HG02973 (cell line): ENCODE results near the gene GNAS-AS1.
"Not testable (repeated sequence)": the region's sequence is repeated elsewhere in the genome, so short reads cannot be mapped to it uniquely, and the experiment has no call there.

Experiments used
- ATAC-seq: cut with Tn5 transposase; IDR thresholded peaks from one replicate; pipeline ENCODE4 v1.9.1; 2021; ENCODE audit warnings: moderate library complexity; ENCODE audit not compliant: unreplicated experiment

The GNAS-AS1 gene

GRCh38 chr20:58837717-58838116, 13.0 kb downstream of the GNAS-AS1 start:
- ATAC-seq, result no peak

- ATAC-seq, result no peak
Observed at GRCh38 chr20:58836616-58837204, 14.0 kb downstream of the GNAS-AS1 start.

- ATAC-seq, result no peak
Observed at GRCh38 chr20:58835231-58835630, 15.5 kb downstream of the GNAS-AS1 start.

- no peak for ATAC-seq
Observed at GRCh38 chr20:58833921-58834320, 16.8 kb downstream of the GNAS-AS1 start.

- ATAC-seq, result no peak
Observed at GRCh38 chr20:58832457-58832856, 18.2 kb downstream of the GNAS-AS1 start.

- ATAC-seq, result no peak
Observed at GRCh38 chr20:58829531-58829941, 21.2 kb downstream of the GNAS-AS1 start.

GRCh38 chr20:58828804-58829203, 21.9 kb downstream of the GNAS-AS1 start:
- not testable (repeated sequence) for ATAC-seq

- ATAC-seq, result no peak
Observed at GRCh38 chr20:58828136-58828535, 22.6 kb downstream of the GNAS-AS1 start.

GRCh38 chr20:58826271-58826670, 24.4 kb downstream of the GNAS-AS1 start:
- ATAC-seq, result no peak

GRCh38 chr20:58825450-58825849, 25.3 kb downstream of the GNAS-AS1 start:
- no peak for ATAC-seq

GRCh38 chr20:58824843-58825242, 25.9 kb downstream of the GNAS-AS1 start:
- no peak for ATAC-seq

GRCh38 chr20:58822748-58823730, 27.7 kb downstream of the GNAS-AS1 start:
- no peak for ATAC-seq

- ATAC-seq, result no peak
Observed at GRCh38 chr20:58822149-58822548, 28.6 kb downstream of the GNAS-AS1 start.

- not testable (repeated sequence) for ATAC-seq
Observed at GRCh38 chr20:58820515-58820914, 30.2 kb downstream of the GNAS-AS1 start.

- ATAC-seq, result no peak
Observed at GRCh38 chr20:58819921-58820320, 30.8 kb downstream of the GNAS-AS1 start.

- ATAC-seq, result no peak
Observed at GRCh38 chr20:58818586-58819285, 32.0 kb downstream of the GNAS-AS1 start.

GRCh38 chr20:58817748-58818147, 33.0 kb downstream of the GNAS-AS1 start:
- ATAC-seq, result no peak

- no peak for ATAC-seq
Observed at GRCh38 chr20:58816957-58817651, 33.6 kb downstream of the GNAS-AS1 start.

GRCh38 chr20:58816051-58816450, 34.7 kb downstream of the GNAS-AS1 start:
- ATAC-seq, result no peak

- ATAC-seq, result no peak
Observed at GRCh38 chr20:58815448-58815847, 35.3 kb downstream of the GNAS-AS1 start.

- ATAC-seq, result no peak
Observed at GRCh38 chr20:58813369-58813768, 37.3 kb downstream of the GNAS-AS1 start.
